HCT116 (cell line): ENCODE data around the gene FADD. TPM values are rescaled to one million over a fixed set of nuclear protein-coding genes. Genes with fewer than 3 reads are reported as not detected.

ENCODE experiments used
- ATAC-seq: fragments of 200-7000 bp; cut with Tn5 transposase; 2 replicates; pipeline ENCODE4 v1.9.1; 2020; ENCODE audit warnings: mild to moderate bottlenecking, moderate library complexity
- BruUV-seq: library from RNA; stranded (reverse); fragments of 400-500 nt; replicated peaks from 2 replicates; lab custom pipeline; 2021; lab: Mats Ljungman, UMichigan
- CTCF ChIA-PET: fragments of 300-600 bp; sonication (Branson Sonifier 250); formaldehyde crosslinking; loops from one replicate; lab custom pipeline; 2021; ENCODE audit warnings: antibody characterized with exemption; lab: Charles Lee
- POLR2A ChIA-PET: fragments of 300-600, 350-600 bp; sonication (Branson Sonifier 250); formaldehyde crosslinking; loops from one replicate; lab custom pipeline; 2021; ENCODE audit warnings: antibody characterized with exemption; lab: Charles Lee
- RAD21 ChIA-PET, 2 experiments: fragments of 300-600 bp; sonication (Branson Sonifier 250); formaldehyde crosslinking; loops; one replicate each; lab custom pipeline; 2023; ENCODE audit warnings: low total read pairs in 2 of 2; ENCODE audit not compliant: uncharacterized antibody in 2 of 2, unreplicated experiment in 2 of 2, low non-redundant PET in 1 of 2; lab: Charles Lee
- DNase-seq: peaks from one replicate; pipeline ENCODE4 v3.0.0-alpha.2; 2010; ENCODE audit warnings: low read depth, low spot score
- H2AFZ ChIP-seq: fragments of 200-600 bp; shearing (Covaris generic), sonication (generic); 2 replicates; pipeline ENCODE4 v1.6.1; 2017; ENCODE audit warnings: low read depth, mixed run types, mixed read lengths, antibody characterized with exemption, low read length; ENCODE audit not compliant: poor library complexity, severe bottlenecking
- H3K27ac ChIP-seq: 2 replicates; pipeline ENCODE4 v1.5.1; 2012; ENCODE audit warnings: low read depth, low read length
- H3K27me3 ChIP-seq: fragments of 200-600 bp; sonication (generic); 2 replicates; pipeline ENCODE4 v1.6.1; 2016; ENCODE audit warnings: mixed run types, low read length, mixed read lengths; ENCODE audit not compliant: insufficient read depth
- H3K36me3 ChIP-seq, 2 experiments: fragments of 200-500 bp in 1 of 2; fragments of 200-600 bp in 1 of 2; sonication (Bioruptor generic) in 1 of 2; sonication (generic) in 1 of 2; 2 replicates each; pipeline versions ENCODE4 v1.5.1 to v1.6.1; 2014 to 2016; ENCODE audit warnings: low read length in 2 of 2, inconsistent platforms in 1 of 2, mixed read lengths in 1 of 2, mixed run types in 1 of 2; ENCODE audit not compliant: insufficient read depth in 2 of 2, control insufficient read depth in 1 of 2
- H3K4me1 ChIP-seq, 2 experiments: fragments of 200-600 bp in 1 of 2; sonication (generic) in 1 of 2; 2 replicates each; pipeline versions ENCODE4 v1.5.1 to v1.6.1; 2012 to 2017; ENCODE audit warnings: low read length in 2 of 2, inconsistent platforms in 1 of 2, mild to moderate bottlenecking in 1 of 2, mixed read lengths in 1 of 2, mixed run types in 1 of 2, moderate library complexity in 1 of 2; ENCODE audit not compliant: insufficient read depth in 2 of 2, control insufficient read depth in 1 of 2
- H3K4me2 ChIP-seq: fragments of 200-600 bp; sonication (generic); 2 replicates; pipeline ENCODE4 v1.6.1; 2017; ENCODE audit warnings: mixed run types, low read length, mixed read lengths
- H3K4me3 ChIP-seq, 2 experiments: fragments of 200-600 bp in 1 of 2; sonication (generic) in 1 of 2; replicated peaks in 1 of 2; 2 replicates each; pipeline ENCODE4 v1.5.1; 2011 to 2016; ENCODE audit warnings: low read length in 2 of 2, control low read depth in 1 of 2, low read depth in 1 of 2, mild to moderate bottlenecking in 1 of 2, mixed read lengths in 1 of 2, mixed run types in 1 of 2
- H3K79me2 ChIP-seq: fragments of 200-600 bp; sonication (generic); 2 replicates; pipeline ENCODE4 v1.6.1; 2017; ENCODE audit warnings: mild to moderate bottlenecking, mixed run types, low read length, moderate library complexity, mixed read lengths; ENCODE audit not compliant: insufficient read depth
- H3K9ac ChIP-seq: fragments of 200-600 bp; sonication (generic); 2 replicates; pipeline ENCODE4 v1.6.1; 2016; ENCODE audit warnings: low read length, mixed read lengths
- H3K9me2 ChIP-seq: fragments of 200-600 bp; sonication (generic), shearing (Covaris generic); 2 replicates; pipeline ENCODE4 v1.6.1; 2017; ENCODE audit warnings: mixed run types, mild to moderate bottlenecking, moderate library complexity; ENCODE audit not compliant: insufficient read depth
- H3K9me3 ChIP-seq, 2 experiments: fragments of 200-500 bp in 1 of 2; fragments of 200-600 bp in 1 of 2; sonication (Bioruptor generic) in 1 of 2; sonication (generic) in 1 of 2; 2 replicates each; pipeline ENCODE4 v1.6.1; 2014 to 2017; ENCODE audit warnings: low read length in 2 of 2, mixed read lengths in 2 of 2, inconsistent platforms in 1 of 2, low read depth in 1 of 2, mild to moderate bottlenecking in 1 of 2, mixed run types in 1 of 2, moderate library complexity in 1 of 2; ENCODE audit not compliant: control insufficient read depth in 1 of 2, insufficient read depth in 1 of 2
- H4K20me1 ChIP-seq: fragments of 200-600 bp; sonication (generic), shearing (Covaris generic); 2 replicates; pipeline ENCODE4 v1.6.1; 2017; ENCODE audit warnings: mixed run types, mild to moderate bottlenecking, moderate library complexity; ENCODE audit not compliant: insufficient read depth
- CEBPB ChIP-seq: IDR thresholded peaks from 2 replicates; pipeline ENCODE4 v1.6.1; 2012; ENCODE audit warnings: low read depth
- EGR1 ChIP-seq: IDR thresholded peaks from 2 replicates; pipeline ENCODE4 v1.6.1; 2012; ENCODE audit warnings: low read depth
- EZH2 ChIP-seq: fragments of 200-600 bp; sonication (generic); IDR thresholded peaks from 2 replicates; pipeline ENCODE4 v1.6.1; 2017; ENCODE audit warnings: antibody characterized with exemption, mixed run types
- JUND ChIP-seq: IDR thresholded peaks from 2 replicates; pipeline ENCODE4 v1.6.1; 2012
- POLR2A ChIP-seq: IDR thresholded peaks from 2 replicates; pipeline ENCODE4 v1.7.0; 2011; ENCODE audit warnings: borderline replicate concordance; ENCODE audit not compliant: insufficient read depth, insufficient read length; ENCODE audit errors: extremely low read depth
- POLR2AphosphoS5 ChIP-seq: IDR thresholded peaks from 2 replicates; pipeline ENCODE4 v1.6.1; 2011; ENCODE audit warnings: mild to moderate bottlenecking, low read depth, low read length, moderate library complexity
- SIN3A ChIP-seq: IDR thresholded peaks from 2 replicates; pipeline ENCODE4 v1.6.1; 2012; ENCODE audit warnings: low read depth
- TCF7L2 ChIP-seq: IDR thresholded peaks from 2 replicates; pipeline ENCODE4 v1.7.0; 2011; ENCODE audit warnings: borderline replicate concordance, inconsistent platforms; ENCODE audit not compliant: insufficient read depth, insufficient read length; ENCODE audit errors: extremely low read depth
- ZFX ChIP-seq: fragments of 450-650 bp; IDR thresholded peaks from 2 replicates; pipeline ENCODE4 v1.6.1; 2017
- ZNF274 ChIP-seq: fragments of 200-500 bp; sonication (Bioruptor generic); IDR thresholded peaks from 2 replicates; pipeline ENCODE4 v1.6.1; 2014; ENCODE audit warnings: mild to moderate bottlenecking, low read depth, low read length, inconsistent platforms
- intact Hi-C: fragments of 100-400 bp; cut with micrococcal nuclease; formaldehyde crosslinking; loops from 2 replicates; pipeline ENCODE4 v1.10.0; 2022
- total RNA-seq: library from RNA; stranded (reverse); gene quantifications from one replicate; pipeline ENCODE4 v1.2.1, GENCODE V29; 2021; ENCODE audit not compliant: unreplicated experiment
- TF ChIP-seq, protein P1 (sequence below): IDR thresholded peaks from 2 replicates; pipeline ENCODE4 v1.6.1; 2012; ENCODE audit warnings: low read depth
- TF ChIP-seq, protein P2 (sequence below): IDR thresholded peaks from 2 replicates; pipeline ENCODE4 v1.6.1; 2012

Gene FADD
- total RNA-seq, 1 experiment from 2014 or later = 26.7 TPM

DNA sequence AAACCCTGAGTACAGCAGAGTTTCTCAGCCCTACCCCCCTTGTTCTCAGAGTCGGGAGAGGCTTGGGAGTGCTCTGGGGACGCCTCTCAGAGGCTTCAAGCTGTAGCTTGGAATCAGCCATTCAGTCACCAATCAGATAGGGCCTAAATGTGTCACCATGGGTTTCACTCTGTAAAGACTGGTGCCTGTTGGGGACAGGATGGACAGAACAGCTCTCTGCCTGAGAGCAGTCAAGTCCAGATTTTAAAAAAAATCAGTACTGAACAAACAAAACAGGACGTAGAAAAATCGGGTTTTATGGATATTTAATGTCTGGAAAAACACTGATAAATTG lies 1.3 kb downstream of the FADD start (continued):
- TF ChIP-seq, protein P1, sequence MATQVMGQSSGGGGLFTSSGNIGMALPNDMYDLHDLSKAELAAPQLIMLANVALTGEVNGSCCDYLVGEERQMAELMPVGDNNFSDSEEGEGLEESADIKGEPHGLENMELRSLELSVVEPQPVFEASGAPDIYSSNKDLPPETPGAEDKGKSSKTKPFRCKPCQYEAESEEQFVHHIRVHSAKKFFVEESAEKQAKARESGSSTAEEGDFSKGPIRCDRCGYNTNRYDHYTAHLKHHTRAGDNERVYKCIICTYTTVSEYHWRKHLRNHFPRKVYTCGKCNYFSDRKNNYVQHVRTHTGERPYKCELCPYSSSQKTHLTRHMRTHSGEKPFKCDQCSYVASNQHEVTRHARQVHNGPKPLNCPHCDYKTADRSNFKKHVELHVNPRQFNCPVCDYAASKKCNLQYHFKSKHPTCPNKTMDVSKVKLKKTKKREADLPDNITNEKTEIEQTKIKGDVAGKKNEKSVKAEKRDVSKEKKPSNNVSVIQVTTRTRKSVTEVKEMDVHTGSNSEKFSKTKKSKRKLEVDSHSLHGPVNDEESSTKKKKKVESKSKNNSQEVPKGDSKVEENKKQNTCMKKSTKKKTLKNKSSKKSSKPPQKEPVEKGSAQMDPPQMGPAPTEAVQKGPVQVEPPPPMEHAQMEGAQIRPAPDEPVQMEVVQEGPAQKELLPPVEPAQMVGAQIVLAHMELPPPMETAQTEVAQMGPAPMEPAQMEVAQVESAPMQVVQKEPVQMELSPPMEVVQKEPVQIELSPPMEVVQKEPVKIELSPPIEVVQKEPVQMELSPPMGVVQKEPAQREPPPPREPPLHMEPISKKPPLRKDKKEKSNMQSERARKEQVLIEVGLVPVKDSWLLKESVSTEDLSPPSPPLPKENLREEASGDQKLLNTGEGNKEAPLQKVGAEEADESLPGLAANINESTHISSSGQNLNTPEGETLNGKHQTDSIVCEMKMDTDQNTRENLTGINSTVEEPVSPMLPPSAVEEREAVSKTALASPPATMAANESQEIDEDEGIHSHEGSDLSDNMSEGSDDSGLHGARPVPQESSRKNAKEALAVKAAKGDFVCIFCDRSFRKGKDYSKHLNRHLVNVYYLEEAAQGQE = no peak
- TF ChIP-seq POLR2A = no peak
- no peak for TF ChIP-seq CEBPB
- TF ChIP-seq ZNF274 = no peak
- no peak for TF ChIP-seq POLR2AphosphoS5
- TF ChIP-seq TCF7L2 = no peak
- no peak for TF ChIP-seq SIN3A

DNA sequence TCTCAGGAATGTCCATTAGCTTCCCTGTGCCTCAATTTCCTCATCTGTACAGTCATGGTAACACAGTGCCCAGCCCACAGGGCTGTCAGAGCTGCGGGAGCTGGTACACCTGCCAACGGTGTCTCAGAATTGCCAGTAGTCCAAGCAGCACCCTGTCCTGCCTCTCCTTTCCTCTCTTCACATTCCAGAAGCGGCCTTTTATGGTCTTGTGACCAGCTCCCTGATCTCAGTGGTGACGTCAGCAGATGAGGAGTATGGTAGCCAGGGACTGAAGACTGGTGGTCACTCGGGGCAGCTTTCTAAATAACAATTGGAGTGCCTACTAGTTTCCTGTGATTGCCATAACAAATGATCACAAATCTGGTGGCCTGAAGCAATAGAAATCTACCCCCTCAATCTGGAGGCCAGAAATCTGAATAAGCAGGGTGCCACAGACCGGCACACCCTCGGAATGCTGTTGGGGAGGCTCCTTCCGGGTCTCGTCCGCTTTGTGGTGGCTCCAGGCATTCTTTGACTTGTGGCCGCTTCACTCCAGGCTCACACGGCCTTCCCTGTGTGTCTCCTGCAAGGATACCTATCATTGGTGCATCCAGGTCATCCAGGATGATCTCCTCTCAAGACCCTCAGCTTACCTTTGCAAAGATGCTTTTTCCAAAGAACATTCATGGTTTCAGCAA lies 2.1 kb downstream of the FADD start:
- Histone ChIP-seq H3K9me2 (no peaks in the 10 kb centered on the region), H3K4me2 (peak overlapping the region; percentile 80), H2AFZ (no peak overlapping the region), H3K27me3 (no peaks in the 10 kb centered on the region), H3K27ac (no peak overlapping the region), H3K9ac (no peak overlapping the region), H3K9me3 (no peaks in the 10 kb centered on the region), H3K79me2 (peaks cover 45% of the 10 kb centered on the region), H3K4me1 (peaks cover 7 to 30% of the 10 kb centered on the region in 2 experiments; a peak in 3 of 4 replicates), H3K36me3 (peaks cover 20 to 26% of the 10 kb centered on the region in 2 experiments; a peak in 2 of 4 replicates), H4K20me1 (no peaks in the 10 kb centered on the region; the same call in 1 of the 2 replicates), H3K4me3 (no peak overlapping the region)
- ATAC-seq (no peak), DNase-seq (no peak)
- intact Hi-C loops = no loop called here
- CTCF ChIA-PET = no interaction called here
- TF ChIP-seq ZFX (no peak), ZNF274 (no peak), CEBPB (no peak), EGR1 (no peak), POLR2A (peak; percentile 15), POLR2AphosphoS5 (peak; percentile 22; the same call in 1 of the 2 replicates), SIN3A (no peak), EZH2 (no peak), JUND (no peak)
- TF ChIP-seq, protein P2, sequence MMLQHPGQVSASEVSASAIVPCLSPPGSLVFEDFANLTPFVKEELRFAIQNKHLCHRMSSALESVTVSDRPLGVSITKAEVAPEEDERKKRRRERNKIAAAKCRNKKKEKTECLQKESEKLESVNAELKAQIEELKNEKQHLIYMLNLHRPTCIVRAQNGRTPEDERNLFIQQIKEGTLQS = no peak
- POLR2A ChIA-PET = no interaction called here
- RAD21 ChIA-PET = no interaction called here
- BruUV-seq = no TSS peak
